ENCODE results near the gene EPHA2. TPM values are rescaled to one million over a fixed set of nuclear protein-coding genes. Genes with fewer than 3 reads are reported as not detected.
A peak's percentile ranks its signal among the peaks of the same experiment; 100 is the strongest.

EPHA2 gene
- total RNA-seq, 1 donor, result 21.0 TPM

GRCh38 chr1:16125483-16125882 is 30.4 kb downstream of the EPHA2 start:
- Histone ChIP-seq H3K27ac (ENCODE audit: low read depth, low read length) (peak overlapping the region; percentile 61), H3K4me2 (ENCODE audit: insufficient read depth, low read length) (no peak overlapping the region), H2AFZ (ENCODE audit: low read length) (no peak overlapping the region), H3K4me3 (ENCODE audit: insufficient read depth, low read length) (no peak overlapping the region), H3K36me3 (ENCODE audit: insufficient read depth, low read length) (peaks cover 65% of the 10 kb centered on the region), H3K79me2 (ENCODE audit: insufficient read depth, low read length) (peaks cover 2% of the 10 kb centered on the region), H3K27me3 (ENCODE audit: insufficient read depth, low read length) (no peaks in the 10 kb centered on the region), H3K9me3 (ENCODE audit: low read depth, low read length) (no peaks in the 10 kb centered on the region), H4K20me1 (ENCODE audit: insufficient read depth, low read length) (peaks cover 39% of the 10 kb centered on the region), H3K4me1 (ENCODE audit: insufficient read depth, low read length) (peaks cover 38% of the 10 kb centered on the region)
- TF ChIP-seq CTCF (IDR thresholded peaks at IDR 0.05; ENCODE audit: extremely low read depth, low read depth, low read length), result no peak
- peak; percentile 41 for DNase-seq (ENCODE audit: insufficient read length, low spot score, missing footprints)

- H3K4me3 ChIP-seq (ENCODE audit: insufficient read depth, low read length), result no peak overlapping the region
- peaks cover 62% of the 10 kb centered on the region for H3K36me3 ChIP-seq (ENCODE audit: insufficient read depth, low read length)
- H3K4me1 ChIP-seq (ENCODE audit: insufficient read depth, low read length), result peaks cover 38% of the 10 kb centered on the region
- peaks cover 37% of the 10 kb centered on the region for H4K20me1 ChIP-seq (ENCODE audit: insufficient read depth, low read length)
- no peaks in the 10 kb centered on the region for H3K27me3 ChIP-seq (ENCODE audit: insufficient read depth, low read length)
- no peak for TF ChIP-seq CTCF (IDR thresholded peaks at IDR 0.05; ENCODE audit: extremely low read depth, low read depth, low read length)
- no peak overlapping the region for H3K4me2 ChIP-seq (ENCODE audit: insufficient read depth, low read length)
- peak; percentile 25 for DNase-seq (ENCODE audit: insufficient read length, low spot score, missing footprints)
- peaks cover 2% of the 10 kb centered on the region for H3K79me2 ChIP-seq (ENCODE audit: insufficient read depth, low read length)
- H2AFZ ChIP-seq (ENCODE audit: low read length), result no peak overlapping the region
- no peaks in the 10 kb centered on the region for H3K9me3 ChIP-seq (ENCODE audit: low read depth, low read length)
- H3K27ac ChIP-seq (ENCODE audit: low read depth, low read length), result no peak overlapping the region
Measured at GRCh38 chr1:16125088-16125470, 30.8 kb downstream of the EPHA2 start.

GRCh38 chr1:16124377-16125087 is 31.3 kb downstream of the EPHA2 start:
- peak; percentile 37 for DNase-seq (ENCODE audit: insufficient read length, low spot score, missing footprints)
- peaks cover 35% of the 10 kb centered on the region for H4K20me1 ChIP-seq (ENCODE audit: insufficient read depth, low read length)
- H3K79me2 ChIP-seq (ENCODE audit: insufficient read depth, low read length), result peaks cover 2% of the 10 kb centered on the region
- TF ChIP-seq CTCF (IDR thresholded peaks at IDR 0.05; ENCODE audit: extremely low read depth, low read depth, low read length), result no peak
- H3K27me3 ChIP-seq (ENCODE audit: insufficient read depth, low read length), result no peaks in the 10 kb centered on the region
- no peaks in the 10 kb centered on the region for H3K9me3 ChIP-seq (ENCODE audit: low read depth, low read length)
- H3K4me1 ChIP-seq (ENCODE audit: insufficient read depth, low read length), result peaks cover 38% of the 10 kb centered on the region
- no peak overlapping the region for H3K4me3 ChIP-seq (ENCODE audit: insufficient read depth, low read length)
- peak overlapping the region; percentile 90 for H3K27ac ChIP-seq (ENCODE audit: low read depth, low read length)
- H3K4me2 ChIP-seq (ENCODE audit: insufficient read depth, low read length), result no peak overlapping the region
- peaks cover 56% of the 10 kb centered on the region for H3K36me3 ChIP-seq (ENCODE audit: insufficient read depth, low read length)
- no peak overlapping the region for H2AFZ ChIP-seq (ENCODE audit: low read length)

- no peak overlapping the region for H2AFZ ChIP-seq (ENCODE audit: low read length)
- H3K27ac ChIP-seq (ENCODE audit: low read depth, low read length), result peak overlapping the region; percentile 90
- H3K4me3 ChIP-seq (ENCODE audit: insufficient read depth, low read length), result no peak overlapping the region
- no peak for TF ChIP-seq CTCF (IDR thresholded peaks at IDR 0.05; ENCODE audit: extremely low read depth, low read depth, low read length)
- H3K27me3 ChIP-seq (ENCODE audit: insufficient read depth, low read length), result no peaks in the 10 kb centered on the region
- peaks cover 40% of the 10 kb centered on the region for H3K36me3 ChIP-seq (ENCODE audit: insufficient read depth, low read length)
- H3K9me3 ChIP-seq (ENCODE audit: low read depth, low read length), result no peaks in the 10 kb centered on the region
- H3K79me2 ChIP-seq (ENCODE audit: insufficient read depth, low read length), result peaks cover 2% of the 10 kb centered on the region
- peak; percentile 99 for DNase-seq (ENCODE audit: insufficient read length, low spot score, missing footprints)
- peaks cover 24% of the 10 kb centered on the region for H4K20me1 ChIP-seq (ENCODE audit: insufficient read depth, low read length)
- H3K4me2 ChIP-seq (ENCODE audit: insufficient read depth, low read length), result peak overlapping the region; percentile 63
- peaks cover 38% of the 10 kb centered on the region for H3K4me1 ChIP-seq (ENCODE audit: insufficient read depth, low read length)
Measured at GRCh38 chr1:16122916-16123315, 33.0 kb downstream of the EPHA2 start.

Measured in osteoblast (primary cell).